ENCODE data around the gene ZNF670. TPM values are rescaled to one million over a fixed set of nuclear protein-coding genes. Genes with fewer than 3 reads are reported as not detected.

ZNF670 gene
- total RNA-seq, 2 donors from 2014 or later = 1.7 to 2.6 TPM

DNA sequence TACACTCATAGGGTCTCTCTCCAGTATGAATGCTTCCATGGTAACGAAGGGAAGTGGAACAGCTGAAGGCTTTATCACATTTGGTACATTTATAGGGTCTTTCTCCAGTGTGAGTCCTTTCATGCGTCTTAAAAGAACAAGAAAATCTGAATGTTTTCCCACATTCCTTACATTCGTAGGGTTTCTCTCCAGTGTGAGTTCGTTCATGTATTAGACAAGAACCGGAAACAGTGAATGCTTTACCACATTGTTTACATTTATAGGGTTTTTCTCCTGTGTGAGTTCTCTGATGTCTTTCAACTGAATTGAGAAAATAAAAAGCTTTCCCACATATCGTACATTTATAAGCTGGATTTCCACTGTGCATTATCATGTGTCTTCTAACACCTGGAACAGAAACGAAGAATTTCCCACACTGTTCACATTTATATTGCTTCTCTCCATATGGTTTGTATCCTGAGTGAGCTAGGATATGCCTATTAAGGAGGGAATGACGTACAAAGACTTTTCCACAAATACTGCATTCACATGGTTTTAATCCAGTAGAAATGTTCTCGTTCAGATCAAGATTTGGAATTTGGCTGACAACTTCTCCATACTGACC is 22.2 kb upstream of the ZNF670 start:
- intact Hi-C loops (cut with DNase I) = loop anchor here (10.0 kb wide), 1 partner anchor 104 kb away; no protein-coding TSS in a partner anchor
- no peaks in the 10 kb centered on the region for H3K9me3 ChIP-seq

DNA sequence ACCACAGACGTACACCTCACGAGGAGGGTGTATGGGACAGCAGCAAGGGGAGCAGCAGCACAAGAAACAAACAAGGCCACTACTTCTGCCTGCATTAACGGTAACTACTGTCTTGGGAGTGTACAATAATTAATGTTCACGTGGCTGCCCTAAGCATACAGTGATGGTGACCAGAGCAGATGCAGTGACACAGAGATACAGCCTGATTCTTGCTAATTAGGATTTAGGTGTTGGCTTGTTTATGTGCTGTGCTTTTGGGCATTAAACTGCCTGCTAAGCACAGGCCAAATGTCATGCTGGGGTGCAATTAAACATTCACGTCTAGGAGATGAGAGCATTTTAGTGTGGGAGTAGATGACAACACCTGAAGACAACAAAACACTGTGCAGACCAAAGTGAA is 18.3 kb upstream of the ZNF670 start:
- H3K9ac ChIP-seq (ENCODE audit: low read depth in 2 of 2, low read length in 2 of 2) = no peak overlapping the region
- TF ChIP-seq, protein P1, sequence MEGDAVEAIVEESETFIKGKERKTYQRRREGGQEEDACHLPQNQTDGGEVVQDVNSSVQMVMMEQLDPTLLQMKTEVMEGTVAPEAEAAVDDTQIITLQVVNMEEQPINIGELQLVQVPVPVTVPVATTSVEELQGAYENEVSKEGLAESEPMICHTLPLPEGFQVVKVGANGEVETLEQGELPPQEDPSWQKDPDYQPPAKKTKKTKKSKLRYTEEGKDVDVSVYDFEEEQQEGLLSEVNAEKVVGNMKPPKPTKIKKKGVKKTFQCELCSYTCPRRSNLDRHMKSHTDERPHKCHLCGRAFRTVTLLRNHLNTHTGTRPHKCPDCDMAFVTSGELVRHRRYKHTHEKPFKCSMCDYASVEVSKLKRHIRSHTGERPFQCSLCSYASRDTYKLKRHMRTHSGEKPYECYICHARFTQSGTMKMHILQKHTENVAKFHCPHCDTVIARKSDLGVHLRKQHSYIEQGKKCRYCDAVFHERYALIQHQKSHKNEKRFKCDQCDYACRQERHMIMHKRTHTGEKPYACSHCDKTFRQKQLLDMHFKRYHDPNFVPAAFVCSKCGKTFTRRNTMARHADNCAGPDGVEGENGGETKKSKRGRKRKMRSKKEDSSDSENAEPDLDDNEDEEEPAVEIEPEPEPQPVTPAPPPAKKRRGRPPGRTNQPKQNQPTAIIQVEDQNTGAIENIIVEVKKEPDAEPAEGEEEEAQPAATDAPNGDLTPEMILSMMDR (IDR thresholded peaks at IDR 0.05) = no peak
- H3K27me3 ChIP-seq = no peaks in the 10 kb centered on the region
- no peak overlapping the region for H3K4me3 ChIP-seq
- no peaks in the 10 kb centered on the region for H3K9me3 ChIP-seq
- H3K36me3 ChIP-seq = peaks cover 7% of the 10 kb centered on the region
- no peak overlapping the region for H3K27ac ChIP-seq
- intact Hi-C loops (cut with DNase I) = no loop called here
- H3K4me1 ChIP-seq = no peaks in the 10 kb centered on the region
- no peak for DNase-seq

More for the DNA sequence above, 22.2 kb upstream of the ZNF670 start:
- Histone ChIP-seq H3K27me3 (no peaks in the 10 kb centered on the region), H3K4me3 (no peak overlapping the region), H3K27ac (no peak overlapping the region), H3K4me1 (no peaks in the 10 kb centered on the region), H3K9ac (ENCODE audit: low read depth in 2 of 2, low read length in 2 of 2) (no peak overlapping the region), H3K36me3 (peaks cover 7% of the 10 kb centered on the region)
- DNase-seq = no peak
- TF ChIP-seq, protein P1 (IDR thresholded peaks at IDR 0.05) = no peak

DNA sequence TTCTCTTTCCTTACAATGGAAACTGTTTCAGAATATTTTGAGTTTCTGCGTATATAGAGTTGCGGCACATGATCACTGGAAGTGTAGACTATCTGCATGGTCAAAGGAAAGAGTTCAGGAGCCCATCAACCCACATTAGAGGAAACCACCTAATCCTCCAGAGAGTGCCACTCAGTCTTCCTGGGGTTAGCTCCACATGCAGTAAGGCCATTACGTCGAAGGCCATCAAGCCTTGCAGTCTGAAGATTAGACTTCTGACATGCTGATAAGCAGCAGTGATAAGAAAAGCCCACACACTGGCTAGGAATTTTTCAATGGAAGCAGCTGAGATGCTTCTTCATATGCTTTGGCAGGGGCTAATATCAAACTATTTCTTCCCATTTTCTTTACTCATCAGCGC is 17.9 kb upstream of the ZNF670 start:
- H3K27me3 ChIP-seq = no peaks in the 10 kb centered on the region
- no peak overlapping the region for H3K9ac ChIP-seq (ENCODE audit: low read depth in 2 of 2, low read length in 2 of 2)
- H3K4me3 ChIP-seq = no peak overlapping the region
- no peak overlapping the region for H3K27ac ChIP-seq
- intact Hi-C loops (cut with DNase I) = no loop called here
- no peaks in the 10 kb centered on the region for H3K9me3 ChIP-seq
- H3K4me1 ChIP-seq = no peaks in the 10 kb centered on the region
- TF ChIP-seq, protein P1 (IDR thresholded peaks at IDR 0.05) = no peak
- DNase-seq = no peak
- peaks cover 7% of the 10 kb centered on the region for H3K36me3 ChIP-seq

DNA sequence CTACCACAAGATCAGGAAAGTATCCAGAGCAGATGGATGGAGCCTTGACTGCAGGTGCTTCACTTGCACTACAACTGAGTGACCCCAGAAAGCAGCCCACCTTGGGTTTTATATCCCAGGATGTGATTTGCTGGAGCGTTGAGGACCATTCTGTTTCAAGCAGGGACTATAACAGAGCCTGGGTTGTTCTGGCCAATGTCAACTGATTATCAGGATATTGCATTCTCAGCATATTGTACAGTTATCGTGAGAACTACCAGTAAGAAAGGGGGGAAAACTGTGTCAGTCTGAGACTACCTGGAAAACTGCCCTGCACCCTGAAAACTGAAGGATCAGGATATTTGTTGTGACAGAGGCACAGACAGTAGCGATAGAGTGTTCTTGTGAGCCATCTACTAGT is 17.5 kb upstream of the ZNF670 start:
- H3K4me3 ChIP-seq = no peak overlapping the region
- no peak for DNase-seq
- no peak overlapping the region for H3K27ac ChIP-seq
- no peaks in the 10 kb centered on the region for H3K9me3 ChIP-seq
- no peaks in the 10 kb centered on the region for H3K4me1 ChIP-seq
- H3K9ac ChIP-seq (ENCODE audit: low read depth in 2 of 2, low read length in 2 of 2) = no peak overlapping the region
- intact Hi-C loops (cut with DNase I) = no loop called here
- H3K36me3 ChIP-seq = peaks cover 7% of the 10 kb centered on the region
- TF ChIP-seq, protein P1 (IDR thresholded peaks at IDR 0.05) = no peak
- no peaks in the 10 kb centered on the region for H3K27me3 ChIP-seq

DNA sequence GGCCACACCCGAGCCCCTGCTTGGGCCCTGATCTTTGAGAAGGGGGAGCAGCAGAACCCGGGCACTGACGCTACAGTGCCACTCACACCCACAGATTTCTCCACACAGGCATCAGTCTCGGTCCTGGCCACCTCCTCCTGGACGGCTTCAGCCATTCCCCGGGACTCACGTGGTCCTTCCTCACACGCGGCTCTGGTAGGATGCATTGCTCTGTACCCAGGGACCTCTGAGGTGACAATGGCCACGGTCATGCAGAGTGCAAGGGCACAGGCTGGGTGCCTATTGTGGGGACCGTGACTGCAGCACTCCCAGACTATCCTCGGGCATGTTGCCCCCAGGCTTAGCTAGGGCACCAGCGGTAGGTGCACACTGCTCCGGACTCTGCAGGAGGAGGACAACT is 11.8 kb upstream of the ZNF670 start:
- DNase-seq = no peak
- H3K27ac ChIP-seq = no peak overlapping the region
- H3K9ac ChIP-seq (ENCODE audit: low read depth in 2 of 2, low read length in 2 of 2) = no peak overlapping the region
- TF ChIP-seq, protein P1 (IDR thresholded peaks at IDR 0.05) = no peak
- intact Hi-C loops (cut with DNase I) = no loop called here
- H3K27me3 ChIP-seq = no peaks in the 10 kb centered on the region
- no peaks in the 10 kb centered on the region for H3K4me1 ChIP-seq
- H3K36me3 ChIP-seq = no peaks in the 10 kb centered on the region
- H3K4me3 ChIP-seq = no peak overlapping the region
- no peaks in the 10 kb centered on the region for H3K9me3 ChIP-seq
